ENCODE results near the gene NF2.

NF2 gene

GRCh38 chr22:29704528-29705285, 101.3 kb downstream of the NF2 start:
- DNase-seq: no peak

- no peak for DNase-seq
Observed at GRCh38 chr22:29705651-29706050, 102.2 kb downstream of the NF2 start.

GRCh38 chr22:29706486-29706885, 103.1 kb downstream of the NF2 start:
- no peak for DNase-seq

GRCh38 chr22:29707010-29707409, 103.6 kb downstream of the NF2 start:
- no peak for DNase-seq

- no peak for DNase-seq
Observed at GRCh38 chr22:29707471-29707870, 104.0 kb downstream of the NF2 start.

- no peak for DNase-seq
Observed at GRCh38 chr22:29710193-29710592, 106.8 kb downstream of the NF2 start.

GRCh38 chr22:29710922-29711593, 107.6 kb downstream of the NF2 start:
- DNase-seq: no peak

- no peak for DNase-seq
Observed at GRCh38 chr22:29712119-29712518, 108.7 kb downstream of the NF2 start.

GRCh38 chr22:29713156-29713727, 109.8 kb downstream of the NF2 start:
- DNase-seq: no peak

GRCh38 chr22:29715240-29715639, 111.8 kb downstream of the NF2 start:
- DNase-seq: no peak

GRCh38 chr22:29715705-29716104, 112.3 kb downstream of the NF2 start:
- no peak for DNase-seq

GRCh38 chr22:29716814-29717545, 113.5 kb downstream of the NF2 start:
- no peak for DNase-seq

GRCh38 chr22:29717789-29718188, 114.4 kb downstream of the NF2 start:
- no peak for DNase-seq

GRCh38 chr22:29718949-29719898, 115.8 kb downstream of the NF2 start:
- no peak for DNase-seq

GRCh38 chr22:29719899-29720645, 116.6 kb downstream of the NF2 start, which contains the start of gene CABP7:
TSS of gene CABP7 (plus strand) at chr22:29720003. CDS start at chr22:29720425, 422 bp downstream.
- no peak for DNase-seq

GRCh38 chr22:29720811-29721323, 117.4 kb downstream of the NF2 start:
- no peak for DNase-seq

- DNase-seq: no peak
Observed at GRCh38 chr22:29722151-29722550, 118.7 kb downstream of the NF2 start.

- no peak for DNase-seq
Observed at GRCh38 chr22:29722587-29722986, 119.2 kb downstream of the NF2 start.

- no peak for DNase-seq
Observed at GRCh38 chr22:29723766-29724165, 120.3 kb downstream of the NF2 start.

GRCh38 chr22:29724843-29725242, 121.4 kb downstream of the NF2 start:
- no peak for DNase-seq

GRCh38 chr22:29726106-29726505, 122.7 kb downstream of the NF2 start:
- no peak for DNase-seq
